ENCODE measurements around the gene ADAMTS18. TPM values are rescaled to one million over a fixed set of nuclear protein-coding genes. Genes with fewer than 3 reads are reported as not detected.

Gene ADAMTS18
- total RNA-seq, 4 donors from 2014 or later, result not detected

DNA sequence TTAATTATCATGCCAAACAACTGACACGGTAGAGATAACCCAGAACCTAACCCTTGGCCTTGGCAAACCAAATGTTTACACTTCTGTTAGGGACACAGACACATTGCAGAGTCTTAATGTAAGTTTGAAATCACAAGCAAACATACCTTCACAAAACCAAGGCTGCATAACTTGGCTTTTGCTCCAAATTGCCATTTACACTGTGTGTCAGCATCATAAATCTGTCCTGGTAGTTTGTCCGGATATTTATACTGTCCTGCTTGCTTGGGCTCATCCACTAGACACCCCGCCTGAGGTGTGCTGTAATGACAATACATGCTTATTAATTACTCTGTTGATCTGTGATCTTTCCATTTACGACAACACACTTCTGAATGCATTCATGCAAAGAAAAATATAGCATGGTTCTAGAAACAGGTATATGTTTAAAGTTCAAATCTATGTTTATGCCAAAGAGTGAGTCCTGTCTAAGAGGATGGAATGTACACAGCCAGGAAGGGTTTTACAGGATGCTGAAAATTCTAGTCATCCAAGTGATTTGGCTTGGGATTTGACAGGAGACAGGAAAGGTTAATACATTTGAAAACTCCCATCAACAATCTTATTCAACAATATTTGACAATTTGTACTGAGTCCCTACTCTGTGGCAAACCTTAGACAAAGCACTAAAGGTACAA, 81.1 kb downstream of the ADAMTS18 start:
- Histone ChIP-seq H3K4me1 (no peaks in the 10 kb centered on the region), H3K9me3 (no peaks in the 10 kb centered on the region), H3K36me3 (no peaks in the 10 kb centered on the region), H3K27me3 (peaks cover 0 to 4% (median 0%) of the 10 kb centered on the region in 4 donors), H3K27ac (no peak overlapping the region), H3K4me3 (no peak overlapping the region)
- TF ChIP-seq POLR2A (IDR thresholded peaks at IDR 0.05), result no peak
- TF ChIP-seq, protein P1, sequence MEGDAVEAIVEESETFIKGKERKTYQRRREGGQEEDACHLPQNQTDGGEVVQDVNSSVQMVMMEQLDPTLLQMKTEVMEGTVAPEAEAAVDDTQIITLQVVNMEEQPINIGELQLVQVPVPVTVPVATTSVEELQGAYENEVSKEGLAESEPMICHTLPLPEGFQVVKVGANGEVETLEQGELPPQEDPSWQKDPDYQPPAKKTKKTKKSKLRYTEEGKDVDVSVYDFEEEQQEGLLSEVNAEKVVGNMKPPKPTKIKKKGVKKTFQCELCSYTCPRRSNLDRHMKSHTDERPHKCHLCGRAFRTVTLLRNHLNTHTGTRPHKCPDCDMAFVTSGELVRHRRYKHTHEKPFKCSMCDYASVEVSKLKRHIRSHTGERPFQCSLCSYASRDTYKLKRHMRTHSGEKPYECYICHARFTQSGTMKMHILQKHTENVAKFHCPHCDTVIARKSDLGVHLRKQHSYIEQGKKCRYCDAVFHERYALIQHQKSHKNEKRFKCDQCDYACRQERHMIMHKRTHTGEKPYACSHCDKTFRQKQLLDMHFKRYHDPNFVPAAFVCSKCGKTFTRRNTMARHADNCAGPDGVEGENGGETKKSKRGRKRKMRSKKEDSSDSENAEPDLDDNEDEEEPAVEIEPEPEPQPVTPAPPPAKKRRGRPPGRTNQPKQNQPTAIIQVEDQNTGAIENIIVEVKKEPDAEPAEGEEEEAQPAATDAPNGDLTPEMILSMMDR (IDR thresholded peaks at IDR 0.05), result no peak
- 39 to 45% methylated on average over 4 of the region's 4 CpGs for WGBS, 2 donors
- DNase-seq, result no peak
- intact Hi-C loops (cut with DNase I), result no loop called here

DNA sequence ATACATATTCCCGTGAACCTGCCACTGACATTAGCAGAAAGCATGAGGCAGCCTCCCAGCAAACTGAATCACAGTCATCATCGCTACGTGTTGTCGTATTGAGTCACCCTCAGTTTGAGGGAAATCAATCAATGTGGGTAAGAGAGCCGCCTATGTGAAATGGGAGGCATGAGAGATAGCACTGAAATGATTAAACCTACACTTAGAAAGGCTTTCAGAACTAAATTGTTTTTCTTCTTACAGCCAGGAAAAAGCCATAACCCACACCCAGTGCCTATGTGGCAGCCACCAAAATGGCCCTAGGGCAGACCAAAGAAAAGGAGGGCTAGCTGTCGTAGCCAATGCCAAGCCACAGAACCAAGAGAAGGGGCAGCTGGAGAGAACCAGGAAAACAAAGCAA, 90.5 kb downstream of the ADAMTS18 start:
- Histone ChIP-seq H3K27me3 (no peaks in the 10 kb centered on the region), H3K4me1 (no peaks in the 10 kb centered on the region), H3K27ac (no peak overlapping the region), H3K9me3 (no peaks in the 10 kb centered on the region), H3K36me3 (no peaks in the 10 kb centered on the region), H3K4me3 (no peak overlapping the region)
- no peak for DNase-seq
- WGBS, 2 donors, result 73 to 75% methylated on average over 6 of the region's 6 CpGs
- no peak for TF ChIP-seq POLR2A (IDR thresholded peaks at IDR 0.05)
- TF ChIP-seq, protein P1 (IDR thresholded peaks at IDR 0.05), result no peak
- intact Hi-C loops (cut with DNase I), result no loop called here

DNA sequence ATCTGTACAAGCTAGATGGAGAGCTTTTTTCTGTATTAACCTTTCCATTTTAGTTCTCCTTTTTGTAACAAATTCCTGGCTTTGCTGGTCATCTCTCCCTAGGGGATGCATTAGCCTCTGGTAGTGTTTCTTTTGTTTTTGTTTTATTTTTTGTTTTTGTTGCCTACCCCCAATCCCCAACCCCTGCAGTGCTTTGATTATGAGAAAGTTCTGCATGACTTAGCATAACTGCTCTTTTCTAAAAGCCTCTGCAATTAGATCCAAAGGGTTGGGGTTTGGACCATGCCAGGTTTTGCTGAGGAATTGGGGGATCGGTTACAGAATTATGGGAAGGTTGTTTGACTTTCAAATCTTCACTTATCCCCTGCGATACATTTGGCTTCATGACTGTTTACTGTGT, 98.2 kb downstream of the ADAMTS18 start:
- intact Hi-C loops (cut with DNase I), result no loop called here
- H3K4me1 ChIP-seq, result no peaks in the 10 kb centered on the region
- no peak overlapping the region for H3K4me3 ChIP-seq
- no peaks in the 10 kb centered on the region for H3K27me3 ChIP-seq
- H3K36me3 ChIP-seq, result no peaks in the 10 kb centered on the region
- H3K27ac ChIP-seq, result no peak overlapping the region
- TF ChIP-seq, protein P1 (IDR thresholded peaks at IDR 0.05), result no peak
- 45 to 64% methylated on average over 2 of the region's 2 CpGs for WGBS, 2 donors
- no peaks in the 10 kb centered on the region for H3K9me3 ChIP-seq
- no peak for DNase-seq

DNA sequence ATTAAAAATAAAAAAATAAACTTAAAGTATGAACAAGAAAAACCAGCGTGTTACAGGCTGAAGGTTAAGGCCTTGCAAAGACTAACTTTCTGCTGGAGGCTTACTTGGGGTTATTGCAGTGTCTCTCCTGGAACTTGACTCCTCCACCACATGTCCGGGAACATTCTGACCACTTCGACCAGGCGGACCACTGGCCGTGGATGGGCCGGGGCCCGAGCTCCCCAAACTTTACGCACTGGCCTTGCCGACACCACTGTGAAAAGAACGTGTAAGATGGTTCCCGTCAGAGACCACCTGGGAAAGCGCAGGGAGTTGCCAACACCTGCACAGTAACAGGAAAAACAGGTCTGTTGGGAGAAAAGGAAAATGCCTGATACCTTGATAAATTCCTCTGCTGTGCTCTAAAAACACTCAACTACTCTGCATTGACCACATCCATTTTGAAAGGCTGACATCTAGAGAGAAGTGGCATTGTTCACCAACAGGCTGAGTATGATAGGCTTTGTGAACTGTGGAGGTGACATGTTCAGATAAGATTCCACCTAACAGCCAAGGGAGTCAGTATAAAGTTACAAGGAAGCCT, 99.1 kb downstream of the ADAMTS18 start:
- TF ChIP-seq, protein P1 (IDR thresholded peaks at IDR 0.05), result no peak
- TF ChIP-seq POLR2A (IDR thresholded peaks at IDR 0.05), result no peak
- H3K36me3 ChIP-seq, result no peaks in the 10 kb centered on the region
- DNase-seq, result no peak
- no peaks in the 10 kb centered on the region for H3K9me3 ChIP-seq
- H3K27me3 ChIP-seq, result no peaks in the 10 kb centered on the region
- 56 to 78% methylated on average over 11 to 12 of the region's 12 CpGs for WGBS, 2 donors
- intact Hi-C loops (cut with DNase I), result no loop called here
- H3K4me3 ChIP-seq, result no peak overlapping the region
- H3K4me1 ChIP-seq, result no peaks in the 10 kb centered on the region
- H3K27ac ChIP-seq, result no peak overlapping the region

DNA sequence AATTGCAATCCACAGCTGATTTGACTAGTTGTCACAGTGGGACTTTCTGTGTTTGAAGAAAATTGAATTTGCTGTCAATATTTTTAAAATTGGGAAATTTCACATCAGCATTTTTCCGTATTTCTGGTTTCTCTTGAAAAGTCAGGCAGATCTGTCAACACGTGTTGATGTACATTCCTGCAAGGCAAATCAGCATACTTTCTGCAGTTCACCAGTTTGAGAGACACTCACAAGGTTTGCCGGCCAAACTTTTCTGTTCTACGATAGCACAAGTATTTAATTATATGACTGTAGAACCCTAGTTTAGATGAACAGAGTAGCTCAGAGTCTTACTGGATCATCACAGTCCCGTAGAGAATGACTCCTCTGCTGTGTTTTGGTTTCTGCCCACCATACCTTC, 102.0 kb downstream of the ADAMTS18 start:
- Histone ChIP-seq H3K27ac (no peak overlapping the region), H3K36me3 (no peaks in the 10 kb centered on the region), H3K9me3 (no peaks in the 10 kb centered on the region), H3K4me3 (no peak overlapping the region), H3K4me1 (no peaks in the 10 kb centered on the region), H3K27me3 (no peaks in the 10 kb centered on the region)
- intact Hi-C loops (cut with DNase I), result no loop called here
- 63 to 71% methylated on average over 5 of the region's 5 CpGs for WGBS, 2 donors
- TF ChIP-seq, protein P1 (IDR thresholded peaks at IDR 0.05), result no peak
- TF ChIP-seq POLR2A (IDR thresholded peaks at IDR 0.05), result no peak
- no peak for DNase-seq

Measured in esophagus squamous epithelium (tissue), 5 donors.